ENCODE data around the gene PLA2G4D. TPM values are rescaled to one million over a fixed set of nuclear protein-coding genes. Genes with fewer than 3 reads are reported as not detected.

PLA2G4D gene
- total RNA-seq, 1 experiment from 2014 or later: not detected

- BruUV-seq (replicated peaks): no TSS peak
- no peaks in the 10 kb centered on the region for H3K4me1 ChIP-seq (ENCODE audit: insufficient read depth, low read length, poor library complexity, severe bottlenecking)
- no peaks in the 10 kb centered on the region for H3K36me3 ChIP-seq (ENCODE audit: insufficient read depth, low read length, poor library complexity, severe bottlenecking)
- ChIA-PET POLR2A (ENCODE audit: low non-redundant PET) (no interaction called here), CTCF (interaction anchor here (0.6 to 1.1 kb wide), 4 partner anchors 18 to 370 kb away, joined by 3 to 4 read pairs (median 3); no protein-coding TSS in a partner anchor)
- intact Hi-C loops (cut with micrococcal nuclease; ENCODE audit: unreplicated experiment): loop anchor here (10.0 kb wide), 1 partner anchor 592 kb away; no protein-coding TSS in a partner anchor
- H3K27ac ChIP-seq (ENCODE audit: low read depth, low read length, poor library complexity, severe bottlenecking): no peak overlapping the region
- H3K9me3 ChIP-seq (ENCODE audit: low read depth, low read length, poor library complexity, severe bottlenecking): no peaks in the 10 kb centered on the region
- no peaks in the 10 kb centered on the region for H3K27me3 ChIP-seq (replicated peaks; ENCODE audit: insufficient read depth, low read depth, low read length, poor library complexity)
- DNase-seq (ENCODE audit: low spot score): no peak
- H3K4me3 ChIP-seq (ENCODE audit: low read depth, low read length, poor library complexity, severe bottlenecking): no peak overlapping the region
- no peak for TF ChIP-seq EZH2 (IDR thresholded peaks at IDR 0.05; ENCODE audit: borderline replicate concordance, low read depth, low read length, poor library complexity, severe bottlenecking)
- TF ChIP-seq CTCF (conservative IDR thresholded peaks at IDR 0.05; ENCODE audit: low read depth, low read length): no peak
These were observed 32.0 kb downstream of the PLA2G4D start for GRCh38 chr15:42062284-42062806.

GRCh38 chr15:42060797-42061196 lies 33.6 kb downstream of the PLA2G4D start:
- TF ChIP-seq EZH2 (IDR thresholded peaks at IDR 0.05; ENCODE audit: borderline replicate concordance, low read depth, low read length, poor library complexity, severe bottlenecking) (no peak), CTCF (conservative IDR thresholded peaks at IDR 0.05; ENCODE audit: low read depth, low read length) (no peak)
- BruUV-seq (replicated peaks): no TSS peak
- intact Hi-C loops (cut with micrococcal nuclease; ENCODE audit: unreplicated experiment): loop anchor here (10.0 kb wide), 1 partner anchor 594 kb away; no protein-coding TSS in a partner anchor
- H3K27me3 ChIP-seq (replicated peaks; ENCODE audit: insufficient read depth, low read depth, low read length, poor library complexity): no peaks in the 10 kb centered on the region
- H3K4me1 ChIP-seq (ENCODE audit: insufficient read depth, low read length, poor library complexity, severe bottlenecking): no peaks in the 10 kb centered on the region
- POLR2A ChIA-PET (ENCODE audit: low non-redundant PET): no interaction called here
- no peaks in the 10 kb centered on the region for H3K36me3 ChIP-seq (ENCODE audit: insufficient read depth, low read length, poor library complexity, severe bottlenecking)
- no peak overlapping the region for H3K4me3 ChIP-seq (ENCODE audit: low read depth, low read length, poor library complexity, severe bottlenecking)
- H3K9me3 ChIP-seq (ENCODE audit: low read depth, low read length, poor library complexity, severe bottlenecking): no peaks in the 10 kb centered on the region
- CTCF ChIA-PET: interaction anchor here (1.2 kb wide), 1 partner anchor 10 kb away, joined by 4 read pairs; no protein-coding TSS in a partner anchor
- no peak overlapping the region for H3K27ac ChIP-seq (ENCODE audit: low read depth, low read length, poor library complexity, severe bottlenecking)
- no peak for DNase-seq (ENCODE audit: low spot score)

- DNase-seq (ENCODE audit: low spot score): no peak
- Histone ChIP-seq H3K27ac (ENCODE audit: low read depth, low read length, poor library complexity, severe bottlenecking) (no peak overlapping the region), H3K9me3 (ENCODE audit: low read depth, low read length, poor library complexity, severe bottlenecking) (no peaks in the 10 kb centered on the region), H3K4me1 (ENCODE audit: insufficient read depth, low read length, poor library complexity, severe bottlenecking) (no peaks in the 10 kb centered on the region), H3K4me3 (ENCODE audit: low read depth, low read length, poor library complexity, severe bottlenecking) (no peak overlapping the region), H3K36me3 (ENCODE audit: insufficient read depth, low read length, poor library complexity, severe bottlenecking) (no peaks in the 10 kb centered on the region), H3K27me3 (replicated peaks; ENCODE audit: insufficient read depth, low read depth, low read length, poor library complexity) (no peaks in the 10 kb centered on the region)
- BruUV-seq (replicated peaks): no TSS peak
- ChIA-PET CTCF (interaction anchor here (1.2 kb wide), 1 partner anchor 10 kb away, joined by 4 read pairs; no protein-coding TSS in a partner anchor), POLR2A (ENCODE audit: low non-redundant PET) (no interaction called here)
- intact Hi-C loops (cut with micrococcal nuclease; ENCODE audit: unreplicated experiment): loop anchor here (10.0 kb wide), 1 partner anchor 594 kb away; no protein-coding TSS in a partner anchor
- TF ChIP-seq EZH2 (IDR thresholded peaks at IDR 0.05; ENCODE audit: borderline replicate concordance, low read depth, low read length, poor library complexity, severe bottlenecking) (no peak), CTCF (conservative IDR thresholded peaks at IDR 0.05; ENCODE audit: low read depth, low read length) (no peak)
These were observed 33.9 kb downstream of the PLA2G4D start for GRCh38 chr15:42060477-42060763.

All from A673 (cell line).